ENCODE data around the gene ZNF770. TPM values are rescaled to one million over a fixed set of nuclear protein-coding genes. Genes with fewer than 3 reads are reported as not detected.
A peak's percentile ranks its signal among the peaks of the same experiment; 100 is the strongest.

Gene ZNF770
- total and polyA plus RNA-seq, 2 of the 4 experiments (the other 2 are of a cell fraction): 9.4 to 26.5 TPM

DNA sequence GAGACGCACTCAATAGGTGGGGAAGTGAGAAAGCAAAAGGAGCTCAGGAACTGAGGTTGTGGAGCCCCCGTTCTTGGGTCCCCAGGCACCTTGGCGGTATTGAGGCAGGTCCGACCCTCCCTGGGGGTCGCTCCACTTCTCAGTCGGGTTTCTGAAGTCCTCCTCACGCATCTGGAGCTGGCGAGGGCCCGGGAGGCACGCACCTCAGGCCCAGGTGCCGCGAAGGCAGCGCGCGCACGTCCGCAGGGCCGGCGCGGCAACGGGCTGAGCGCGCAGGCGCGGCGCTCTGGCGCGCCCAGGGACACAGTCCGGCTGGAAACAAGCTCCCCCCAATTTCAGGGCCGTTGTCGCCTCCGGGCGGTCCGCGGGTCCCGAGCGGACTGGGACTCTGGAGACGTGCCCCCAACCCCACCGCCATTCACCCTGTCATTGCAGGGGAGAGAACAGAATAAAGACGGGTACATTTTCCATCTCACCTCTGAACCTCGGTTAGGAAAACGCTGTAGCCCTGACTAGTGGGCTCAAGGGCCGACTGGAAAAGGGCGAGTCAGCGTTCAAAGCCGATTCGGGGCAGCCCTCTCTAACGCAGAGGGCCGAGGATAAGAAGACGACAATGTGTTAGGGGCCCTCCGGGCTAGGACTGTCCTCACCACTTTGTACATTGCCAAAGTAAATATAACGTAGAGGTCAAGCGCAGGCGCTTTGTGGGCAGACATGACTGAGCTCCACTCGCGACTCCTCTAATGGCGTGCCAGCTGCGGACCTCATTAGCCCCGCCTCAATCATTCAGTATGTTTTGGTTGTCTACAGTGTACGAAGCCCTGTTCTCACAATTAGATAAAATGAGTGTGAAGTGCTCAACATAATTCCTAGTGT, at the start of gene ZNF770 (continued):
- TF ChIP-seq MAFK (IDR thresholded peaks at IDR 0.05; ENCODE audit: low read depth, low read length) (no peak), BHLHE40 (IDR thresholded peaks at IDR 0.05; ENCODE audit: low read depth, low read length) (no peak), POLR2A (IDR thresholded peaks at IDR 0.05; ENCODE audit: low read depth, low read length) (peak; percentile 88), RFX5 (IDR thresholded peaks at IDR 0.05; ENCODE audit: low read depth, low read length) (no peak), MAZ (IDR thresholded peaks at IDR 0.05; ENCODE audit: borderline replicate concordance, low read depth, low read length) (peak; percentile 75; the same call in 1 of the 2 replicates), RAD21 (IDR thresholded peaks at IDR 0.05; ENCODE audit: low read length) (no peak)
